GM18511 (cell line): ENCODE measurements around the gene SENP7.
"Not testable (repeated sequence)": the region's sequence is repeated elsewhere in the genome, so short reads cannot be mapped to it uniquely, and the experiment has no call there.

Source experiments
- ATAC-seq: cut with Tn5 transposase; IDR thresholded peaks from one replicate; pipeline ENCODE4 v1.9.1; 2021; ENCODE audit warnings: mild to moderate bottlenecking, moderate library complexity; ENCODE audit not compliant: unreplicated experiment

Gene SENP7

GRCh38 chr3:101464235-101464634 is 48.8 kb downstream of the SENP7 start:
- no peak for ATAC-seq

GRCh38 chr3:101461451-101461850 is 51.6 kb downstream of the SENP7 start:
- ATAC-seq: no peak

- no peak for ATAC-seq
Observed at GRCh38 chr3:101458387-101458786, 54.6 kb downstream of the SENP7 start.

GRCh38 chr3:101454629-101455028 is 58.4 kb downstream of the SENP7 start:
- ATAC-seq: no peak

- no peak for ATAC-seq
Observed at GRCh38 chr3:101453961-101454360, 59.1 kb downstream of the SENP7 start.

GRCh38 chr3:101438641-101439040 is 74.4 kb downstream of the SENP7 start:
- ATAC-seq: not testable (repeated sequence)

- ATAC-seq: no peak
Observed at GRCh38 chr3:101433652-101434051, 79.4 kb downstream of the SENP7 start.

GRCh38 chr3:101423984-101424888 is 88.8 kb downstream of the SENP7 start:
- ATAC-seq: no peak

- no peak for ATAC-seq
Observed at GRCh38 chr3:101418851-101419250, 94.2 kb downstream of the SENP7 start.

- ATAC-seq: no peak
Observed at GRCh38 chr3:101414121-101414520, 98.9 kb downstream of the SENP7 start.

- no peak for ATAC-seq
Observed at GRCh38 chr3:101413656-101414055, 99.4 kb downstream of the SENP7 start.

GRCh38 chr3:101391413-101391950 is 121.5 kb downstream of the SENP7 start:
- no peak for ATAC-seq

GRCh38 chr3:101388706-101389105 is 124.3 kb downstream of the SENP7 start:
- no peak for ATAC-seq

- ATAC-seq: no peak
Observed at GRCh38 chr3:101387351-101387750, 125.7 kb downstream of the SENP7 start.

- no peak for ATAC-seq
Observed at GRCh38 chr3:101384426-101384825, 128.6 kb downstream of the SENP7 start.

- ATAC-seq: no peak
Observed at GRCh38 chr3:101383656-101384055, 129.4 kb downstream of the SENP7 start.

GRCh38 chr3:101383156-101383575 is 129.8 kb downstream of the SENP7 start:
- no peak for ATAC-seq

GRCh38 chr3:101381809-101382208 is 131.2 kb downstream of the SENP7 start:
- no peak for ATAC-seq

- ATAC-seq: peak; percentile 94
Observed at GRCh38 chr3:101379658-101380376, 133.2 kb downstream of the SENP7 start.

- ATAC-seq: no peak
Observed at GRCh38 chr3:101377796-101378195, 135.2 kb downstream of the SENP7 start.

GRCh38 chr3:101377209-101377608 is 135.8 kb downstream of the SENP7 start:
- ATAC-seq: no peak

GRCh38 chr3:101375586-101375985 is 137.4 kb downstream of the SENP7 start:
- no peak for ATAC-seq
